Activated CD4-positive, alpha-beta T cell treated with anti-CD3 and anti-CD28 coated beads, Interleukin-2, amount 50 U/mL, for 48 hours (primary cell): ENCODE measurements around the gene ST3GAL6.
"Not testable (repeated sequence)": the region's sequence is repeated elsewhere in the genome, so short reads cannot be mapped to it uniquely, and the experiment has no call there.

Experiments used
- DNase-seq, 2 experiments: peaks; one replicate each; pipeline ENCODE4 v3.0.0-alpha.2; 2020

Gene ST3GAL6

GRCh38 chr3:98807011-98807410 lies 43.9 kb downstream of the ST3GAL6 start:
- no peak for DNase-seq

- DNase-seq: no peak
These were observed 44.4 kb downstream of the ST3GAL6 start for GRCh38 chr3:98807561-98807960.

GRCh38 chr3:98808071-98808470 lies 44.9 kb downstream of the ST3GAL6 start:
- no peak for DNase-seq

- DNase-seq: no peak
These were observed 46.4 kb downstream of the ST3GAL6 start for GRCh38 chr3:98809557-98809956.

- no peak for DNase-seq
These were observed 47.9 kb downstream of the ST3GAL6 start for GRCh38 chr3:98811048-98811447.

- no peak for DNase-seq
These were observed 49.8 kb downstream of the ST3GAL6 start for GRCh38 chr3:98812851-98813374.

GRCh38 chr3:98814817-98815420 lies 51.8 kb downstream of the ST3GAL6 start:
- DNase-seq: no peak

- DNase-seq: no peak
These were observed 54.5 kb downstream of the ST3GAL6 start for GRCh38 chr3:98817547-98818041.

GRCh38 chr3:98821063-98821462 lies 57.9 kb downstream of the ST3GAL6 start:
- DNase-seq: no peak

GRCh38 chr3:98823791-98824190 lies 60.7 kb downstream of the ST3GAL6 start:
- no peak for DNase-seq

GRCh38 chr3:98824256-98824655 lies 61.1 kb downstream of the ST3GAL6 start:
- no peak for DNase-seq

- DNase-seq: no peak
These were observed 63.0 kb downstream of the ST3GAL6 start for GRCh38 chr3:98826126-98826525.

GRCh38 chr3:98827221-98827920 lies 64.2 kb downstream of the ST3GAL6 start:
- DNase-seq: no peak

GRCh38 chr3:98829246-98829832 lies 66.2 kb downstream of the ST3GAL6 start:
- no peak for DNase-seq

GRCh38 chr3:98831060-98831459 lies 67.9 kb downstream of the ST3GAL6 start:
- not testable (repeated sequence) for DNase-seq

GRCh38 chr3:98839846-98840245 lies 76.7 kb downstream of the ST3GAL6 start:
- no peak for DNase-seq

GRCh38 chr3:98843266-98843959 lies 80.3 kb downstream of the ST3GAL6 start:
- DNase-seq: no peak
